Hematopoietic multipotent progenitor cell treated with erythropoietin and hydrocortisone succinate and interleukin-3 and kit ligand, for 15 days (in vitro differentiated cells): ENCODE results near the gene SPI1.
A peak's percentile ranks its signal among the peaks of the same experiment; 100 is the strongest.

Experiments used
- DNase-seq: peaks from one replicate; pipeline ENCODE4 v3.0.0-alpha.2; 2015; ENCODE audit warnings: low spot score

The SPI1 gene

DNA sequence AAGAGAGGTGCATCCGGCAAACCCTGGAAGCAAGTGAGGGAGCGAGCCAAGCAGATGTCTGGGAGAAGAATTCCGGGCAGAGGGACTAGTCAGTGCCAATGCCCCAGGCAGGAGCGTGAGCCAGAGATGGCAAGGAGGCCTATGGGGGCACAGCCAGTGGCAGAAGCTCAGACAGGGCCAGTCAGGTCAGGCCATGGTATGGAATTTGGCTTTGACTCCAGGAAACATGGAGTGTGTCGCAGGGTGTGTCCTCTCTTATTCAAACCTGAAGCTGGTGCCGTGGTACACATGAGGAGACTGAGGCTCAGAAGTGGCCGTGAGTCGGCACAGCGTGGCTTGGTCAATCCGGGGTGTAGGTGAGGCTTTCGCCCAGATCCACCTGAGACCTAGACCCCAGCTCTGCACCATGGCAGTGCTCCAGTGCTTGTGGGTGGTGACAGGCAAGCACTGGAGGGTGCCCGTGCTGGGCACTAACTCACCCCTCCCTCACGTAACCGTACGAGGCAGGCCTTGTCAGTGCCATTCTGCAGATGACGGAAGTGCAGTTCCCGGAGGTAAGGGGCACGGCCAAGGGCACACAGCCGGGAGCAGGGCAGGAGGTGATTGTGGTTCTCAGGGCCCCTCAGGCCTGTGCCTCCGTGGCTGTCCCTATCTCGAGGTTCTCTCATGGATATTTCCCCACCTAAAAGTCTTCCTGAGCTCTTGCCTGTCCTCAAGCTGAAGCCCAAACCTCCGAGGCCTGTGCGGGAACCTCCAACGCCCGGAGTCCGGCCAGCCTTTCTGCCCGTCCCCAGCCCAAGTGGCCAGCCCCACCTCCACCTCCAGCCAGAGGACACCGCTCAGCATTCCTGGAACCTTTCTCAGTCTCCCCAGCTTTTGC is 10.6 kb upstream of the SPI1 start:
- DNase-seq: no peak

DNA sequence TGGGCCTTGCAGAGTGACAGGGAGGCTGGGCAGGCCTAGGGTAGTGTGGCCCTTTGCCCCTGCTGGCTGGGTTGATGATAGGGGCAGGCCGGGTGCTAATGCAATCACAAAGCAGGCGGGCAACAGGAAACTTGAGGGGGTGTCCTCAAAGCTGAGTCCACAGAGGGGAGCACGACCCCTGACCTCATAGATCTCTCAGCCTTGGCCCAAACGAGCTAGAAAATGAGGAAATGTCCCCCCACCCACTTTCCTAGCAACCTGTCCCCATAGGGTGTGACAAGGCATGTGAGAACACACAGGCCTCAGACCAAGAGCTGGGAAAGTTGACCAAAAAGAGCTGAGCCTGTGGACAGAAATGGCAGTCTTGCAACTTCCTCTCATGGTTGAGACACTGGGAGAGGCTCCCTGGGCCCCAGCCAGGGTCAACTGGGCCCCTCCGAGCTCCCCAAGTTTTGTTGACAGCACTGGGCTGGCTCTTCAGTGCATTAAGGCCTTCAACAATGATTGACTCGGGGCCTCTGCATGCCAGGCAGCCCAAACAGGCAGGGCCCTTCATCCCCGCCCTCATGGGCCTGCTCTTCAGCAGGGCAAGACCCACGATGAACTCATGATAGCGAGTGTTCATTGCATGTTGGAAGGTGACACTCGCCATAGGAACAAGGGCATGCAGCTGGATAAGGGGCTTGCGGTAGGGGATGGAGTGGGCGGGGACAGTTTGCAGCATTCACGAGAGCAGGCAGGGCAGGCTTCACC is 9.8 kb upstream of the SPI1 start:
- no peak for DNase-seq

DNA sequence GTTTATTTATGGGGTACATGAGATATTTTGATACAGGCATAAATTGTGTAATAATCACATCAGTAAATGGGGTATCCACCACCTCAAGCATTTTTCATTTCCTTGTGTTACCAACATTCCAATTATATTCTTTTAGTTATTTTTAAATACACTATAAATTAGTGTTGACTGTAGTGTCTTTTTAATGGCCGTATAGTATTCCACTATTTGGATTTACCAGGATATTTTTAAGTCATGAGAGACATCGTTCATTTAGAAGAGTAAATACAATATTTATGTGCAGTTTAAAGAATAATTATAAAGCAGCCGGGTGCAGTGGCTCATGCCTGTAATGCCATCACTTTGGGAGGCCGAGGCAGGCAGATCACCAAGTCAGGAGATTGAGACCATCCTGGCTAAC is 6.2 kb upstream of the SPI1 start:
- no peak for DNase-seq

- DNase-seq: no peak
Measured at GRCh38 chr11:47383071-47383470, 4.7 kb upstream of the SPI1 start.

DNA sequence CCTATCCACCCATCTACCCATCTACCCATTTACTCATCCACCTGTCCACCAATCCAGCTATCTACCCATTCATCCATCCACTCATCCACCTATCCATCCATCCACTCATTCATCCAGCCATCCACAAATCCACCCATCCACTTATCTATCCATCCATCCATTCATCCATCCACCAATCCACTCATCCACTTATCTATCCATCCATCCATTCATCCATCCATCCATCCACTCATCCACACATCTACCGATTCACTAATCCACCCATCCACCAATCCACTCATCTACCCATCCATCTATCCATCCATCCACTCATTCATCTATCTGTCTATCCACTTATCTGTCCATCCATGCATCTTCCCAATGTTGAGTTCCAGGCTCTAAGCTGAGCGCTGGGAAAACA is 1.7 kb upstream of the SPI1 start:
- no peak for DNase-seq

- DNase-seq: no peak
Measured at GRCh38 chr11:47379317-47379716, 970 bp upstream of the SPI1 start.

DNA sequence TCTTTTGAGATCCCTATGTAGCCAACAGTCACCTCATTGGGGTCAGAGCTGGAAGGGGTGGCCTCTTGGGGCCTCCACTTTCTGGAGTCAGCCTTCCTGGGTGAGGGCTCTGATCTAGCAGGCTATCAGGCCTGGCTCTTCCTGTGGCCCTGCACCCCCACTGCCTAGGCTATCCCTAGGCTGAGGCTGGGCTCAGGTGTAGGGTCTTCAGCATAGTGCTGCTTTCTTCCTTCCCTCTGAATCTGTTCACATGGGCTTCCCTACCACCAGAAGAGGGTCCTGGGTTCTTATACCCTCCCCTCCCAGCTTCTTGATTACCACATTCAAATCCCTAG is 456 bp upstream of the SPI1 start:
- no peak for DNase-seq

DNA sequence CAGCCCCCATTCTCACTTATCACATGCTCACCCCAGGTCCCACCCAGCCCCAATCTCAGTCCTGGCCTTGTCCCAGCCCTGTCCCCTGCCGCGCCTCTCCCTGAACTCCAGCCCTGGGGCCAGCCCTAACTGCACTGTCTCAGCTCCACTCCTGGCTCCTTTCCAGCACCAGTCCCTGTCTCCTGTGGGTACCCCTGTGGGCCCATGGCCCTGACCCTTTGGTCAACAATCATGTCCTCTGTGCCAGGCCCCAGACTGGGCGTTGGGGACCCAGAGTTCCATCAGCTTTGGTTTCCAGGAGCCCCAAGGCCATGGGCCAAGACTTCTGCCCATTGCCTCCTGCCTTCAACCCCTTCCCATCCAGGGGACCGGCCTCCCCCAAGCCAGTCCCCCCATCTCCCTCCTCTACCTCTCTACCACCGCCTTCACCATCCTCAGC is 757 bp downstream of the SPI1 start:
- no peak for DNase-seq

- no peak for DNase-seq
Measured at GRCh38 chr11:47376525-47377371, 1.6 kb downstream of the SPI1 start.

DNA sequence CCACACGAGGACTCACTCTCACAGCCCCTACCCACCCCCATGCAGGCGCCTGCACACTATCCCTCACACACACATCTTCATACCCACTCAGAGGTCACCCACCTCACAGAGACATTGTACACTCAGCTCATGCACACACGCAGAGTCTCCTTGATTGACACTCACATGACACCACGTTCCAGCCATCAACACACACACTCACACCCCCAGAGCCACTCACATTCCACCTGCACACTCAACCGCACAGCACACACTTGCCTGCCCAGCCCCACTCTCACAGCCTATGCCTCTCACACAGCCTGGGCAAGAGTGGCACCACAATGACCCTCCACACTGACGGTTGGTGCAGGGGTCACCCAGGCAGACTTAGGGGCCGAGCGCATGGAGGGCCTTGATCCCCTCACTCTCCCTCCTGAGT is 2.2 kb downstream of the SPI1 start:
- DNase-seq: no peak

DNA sequence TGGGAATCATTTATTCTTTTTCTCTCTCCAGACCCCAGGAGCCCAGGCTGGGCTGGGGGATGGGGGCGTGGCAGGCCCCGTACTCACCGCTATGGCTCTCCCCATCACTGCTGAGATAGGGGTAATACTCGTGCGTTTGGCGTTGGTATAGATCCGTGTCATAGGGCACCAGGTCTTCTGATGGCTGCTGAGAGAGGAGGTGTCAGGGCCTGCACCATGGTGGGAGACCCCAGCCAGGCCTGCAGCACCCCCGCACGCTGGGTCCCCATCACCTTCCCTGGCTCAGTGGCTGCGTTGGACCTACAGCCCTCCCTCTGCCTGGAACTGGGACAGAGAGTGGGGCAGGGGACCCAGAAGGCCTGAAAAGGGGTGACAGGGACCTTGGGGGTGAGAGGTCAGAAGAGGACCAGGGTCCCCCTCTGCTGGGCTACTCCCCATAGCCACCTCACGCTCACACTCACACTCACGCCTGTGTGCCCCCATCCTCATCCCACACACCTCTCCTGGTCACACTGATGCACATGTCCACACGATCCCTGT is 2.7 kb downstream of the SPI1 start:
- DNase-seq: no peak

GRCh38 chr11:47375020-47375419 is 3.3 kb downstream of the SPI1 start:
- no peak for DNase-seq

DNA sequence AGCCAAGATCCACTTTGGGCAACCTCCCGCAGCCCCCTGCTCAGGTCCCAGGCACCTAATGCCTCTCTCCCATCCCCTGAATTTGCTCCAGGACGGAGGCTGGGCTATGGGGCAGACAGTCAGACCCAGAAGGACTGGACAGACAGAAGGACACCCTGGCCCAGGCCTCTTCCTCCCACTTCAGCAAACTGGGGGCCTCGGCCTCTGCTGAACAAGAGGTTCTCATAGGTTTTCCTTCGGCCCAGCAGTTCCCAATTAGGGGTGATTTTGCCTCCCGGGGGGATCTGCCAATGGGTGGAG is 3.7 kb downstream of the SPI1 start:
- DNase-seq: no peak

DNA sequence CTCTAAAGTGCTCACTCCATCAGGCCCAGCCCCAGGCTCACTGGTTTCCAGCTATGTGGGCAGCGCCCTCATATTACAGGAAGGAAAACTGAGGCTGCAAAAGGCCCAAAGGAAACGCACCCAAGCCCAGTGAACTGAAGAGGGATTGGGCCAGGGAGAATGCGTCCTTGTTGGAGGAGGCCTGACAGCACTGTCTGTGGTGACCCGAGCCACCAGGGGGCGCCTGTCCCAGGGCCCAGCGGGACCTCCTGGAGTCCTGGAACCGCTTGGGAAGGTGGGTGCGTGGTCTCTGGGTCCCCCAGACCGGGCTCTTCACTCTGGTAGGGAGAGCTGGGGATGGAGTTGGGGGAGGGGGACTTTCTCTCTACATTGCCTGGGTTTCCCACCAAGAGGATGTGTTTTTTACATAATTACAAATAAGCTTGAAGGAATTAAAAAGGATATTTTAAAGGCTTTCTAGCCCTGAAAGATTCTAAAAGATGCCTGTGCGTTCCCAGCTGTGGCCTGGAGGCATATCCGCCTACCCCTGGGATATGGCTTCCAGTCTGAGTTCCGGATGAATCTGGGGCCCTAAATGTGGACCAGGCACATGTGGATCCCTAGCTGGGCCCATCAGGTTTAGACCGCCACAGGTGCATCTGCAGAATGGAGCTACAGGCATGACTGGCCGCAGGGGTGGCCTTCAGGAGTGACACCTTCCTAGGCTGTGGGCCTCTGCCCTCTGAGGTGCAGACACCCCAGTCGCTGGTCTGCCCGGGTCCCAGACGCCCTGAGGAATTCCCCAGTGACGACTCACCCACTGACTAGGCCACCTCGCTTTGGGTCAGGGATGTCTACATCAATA is 4.2 kb downstream of the SPI1 start:
- DNase-seq: peak; percentile 77

DNA sequence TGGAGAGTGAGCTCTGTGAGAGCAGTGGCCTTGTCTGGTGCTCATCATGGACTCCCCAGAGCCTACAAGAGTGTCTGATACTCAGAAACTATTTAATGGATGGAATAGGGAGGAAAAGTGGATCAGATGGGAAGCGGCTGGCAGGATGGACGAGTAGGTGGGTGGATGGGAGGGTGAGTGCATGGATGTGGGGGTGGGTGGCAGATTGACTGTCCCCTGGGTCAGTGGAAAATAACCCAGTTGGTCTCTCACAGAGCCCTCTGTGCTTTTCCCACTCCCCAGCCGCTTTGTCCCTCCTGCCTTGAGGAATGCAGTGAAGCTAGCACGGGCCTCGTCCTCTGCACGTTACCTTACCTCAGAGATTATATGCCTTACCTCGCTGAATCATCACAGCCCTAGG is 5.9 kb downstream of the SPI1 start:
- no peak for DNase-seq

GRCh38 chr11:47369676-47370075 is 8.7 kb downstream of the SPI1 start:
- DNase-seq: no peak

DNA sequence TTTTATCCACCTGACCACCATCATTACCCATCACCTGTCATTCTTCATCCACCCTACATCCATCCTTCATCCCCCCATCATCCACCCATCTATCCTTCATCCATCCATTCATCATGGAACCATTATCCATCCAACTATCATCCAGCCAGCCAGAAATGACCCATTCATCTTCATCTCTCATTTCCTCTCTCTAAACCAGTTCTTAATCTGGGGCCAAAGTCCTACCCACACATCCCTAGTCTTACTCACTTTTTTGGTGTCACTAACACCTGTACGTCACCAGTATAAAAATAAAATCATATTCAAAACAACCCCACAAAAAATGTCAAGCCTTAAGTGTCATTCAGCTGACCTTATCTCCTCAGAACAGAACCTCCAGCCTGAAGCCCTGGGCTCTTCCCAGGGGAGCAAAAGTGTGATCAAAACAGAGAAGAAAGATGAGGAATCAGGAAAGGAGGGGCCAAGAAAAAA is 12.3 kb downstream of the SPI1 start:
- no peak for DNase-seq

GRCh38 chr11:47361419-47361818 is 16.9 kb downstream of the SPI1 start:
- DNase-seq: no peak

GRCh38 chr11:47360341-47360740 is 18.0 kb downstream of the SPI1 start:
- no peak for DNase-seq

GRCh38 chr11:47359586-47359985 is 18.8 kb downstream of the SPI1 start:
- no peak for DNase-seq

DNA sequence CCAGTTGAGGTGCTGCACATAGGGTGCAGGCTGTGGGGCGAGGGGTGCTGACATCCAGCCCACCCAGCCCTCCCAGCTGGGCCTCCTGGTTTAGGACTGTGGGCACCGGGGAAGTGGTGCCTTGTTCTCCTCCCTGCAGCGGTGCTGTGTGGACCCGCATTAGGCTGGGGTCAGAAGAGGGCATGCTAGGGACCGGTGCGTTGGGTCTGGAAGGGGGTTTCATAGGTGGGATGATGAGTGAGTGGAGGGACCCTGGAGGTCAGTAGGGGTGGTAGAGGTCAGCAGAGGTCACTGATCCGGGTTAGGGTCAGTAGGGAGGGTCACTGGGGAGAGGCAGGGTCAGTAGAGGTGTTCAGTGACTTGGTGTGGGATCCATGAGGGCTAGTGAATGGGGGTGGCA is 19.2 kb downstream of the SPI1 start:
- no peak for DNase-seq

DNA sequence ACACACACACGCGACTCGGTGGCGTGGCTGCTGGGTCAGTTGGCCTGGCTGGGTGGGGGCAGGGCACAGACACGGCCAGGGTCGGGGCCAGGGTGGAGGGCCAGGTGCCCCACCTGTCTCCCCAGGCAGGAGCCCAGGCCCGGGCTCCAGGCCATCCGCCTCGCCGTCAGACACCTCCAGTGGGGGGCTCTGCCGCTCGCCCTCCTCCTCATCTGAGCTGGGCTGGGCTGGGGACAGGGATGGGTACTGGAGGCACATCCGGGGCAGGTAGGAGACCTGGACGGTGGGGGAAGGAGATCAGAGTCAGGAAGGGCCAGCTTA is 19.7 kb downstream of the SPI1 start:
- no peak for DNase-seq
